GM19463 (cell line): ENCODE measurements around the gene TENM4.

Experiments
- ATAC-seq: cut with Tn5 transposase; IDR thresholded peaks from one replicate; pipeline ENCODE4 v1.9.1; 2021; ENCODE audit warnings: mild to moderate bottlenecking, moderate library complexity; ENCODE audit not compliant: unreplicated experiment

The TENM4 gene

DNA sequence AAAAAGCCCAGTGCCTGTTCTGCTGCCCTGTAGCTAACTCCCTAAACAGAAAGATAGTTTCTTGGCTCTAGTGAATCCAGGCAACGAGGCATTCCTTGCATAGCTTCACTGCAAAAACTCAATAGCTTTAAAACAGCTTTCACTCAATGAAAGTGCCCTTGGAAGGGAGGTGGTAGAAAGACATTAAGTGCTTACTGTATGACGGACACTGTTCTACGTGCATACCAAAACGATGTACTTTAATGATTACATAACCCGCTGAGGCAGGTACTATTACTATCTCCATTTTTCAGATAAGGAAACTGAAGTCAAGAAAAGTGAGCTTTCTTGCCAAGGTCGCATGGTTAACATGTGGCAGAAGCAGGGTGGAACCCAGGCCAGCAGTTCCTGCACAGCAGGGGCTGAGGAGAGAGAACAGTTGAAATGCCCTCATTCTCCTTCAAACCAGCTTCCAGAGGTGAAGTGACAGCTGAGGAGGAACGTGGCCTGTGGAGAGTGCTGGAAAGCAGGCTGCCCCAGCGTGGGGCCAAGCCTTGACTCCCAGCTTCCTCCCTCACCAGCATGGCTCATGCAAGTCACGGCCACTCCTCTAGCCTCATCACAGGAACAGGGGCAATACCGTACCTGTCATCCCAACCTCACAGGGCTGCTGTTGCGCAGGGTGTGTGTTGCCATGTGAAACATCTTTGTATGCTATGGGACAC, 638.6 kb downstream of the TENM4 start:
- no peak for ATAC-seq

- no peak for ATAC-seq
Observed at GRCh38 chr11:78801161-78801884, 639.5 kb downstream of the TENM4 start.

- ATAC-seq = no peak
Observed at GRCh38 chr11:78800756-78801155, 640.1 kb downstream of the TENM4 start.

DNA sequence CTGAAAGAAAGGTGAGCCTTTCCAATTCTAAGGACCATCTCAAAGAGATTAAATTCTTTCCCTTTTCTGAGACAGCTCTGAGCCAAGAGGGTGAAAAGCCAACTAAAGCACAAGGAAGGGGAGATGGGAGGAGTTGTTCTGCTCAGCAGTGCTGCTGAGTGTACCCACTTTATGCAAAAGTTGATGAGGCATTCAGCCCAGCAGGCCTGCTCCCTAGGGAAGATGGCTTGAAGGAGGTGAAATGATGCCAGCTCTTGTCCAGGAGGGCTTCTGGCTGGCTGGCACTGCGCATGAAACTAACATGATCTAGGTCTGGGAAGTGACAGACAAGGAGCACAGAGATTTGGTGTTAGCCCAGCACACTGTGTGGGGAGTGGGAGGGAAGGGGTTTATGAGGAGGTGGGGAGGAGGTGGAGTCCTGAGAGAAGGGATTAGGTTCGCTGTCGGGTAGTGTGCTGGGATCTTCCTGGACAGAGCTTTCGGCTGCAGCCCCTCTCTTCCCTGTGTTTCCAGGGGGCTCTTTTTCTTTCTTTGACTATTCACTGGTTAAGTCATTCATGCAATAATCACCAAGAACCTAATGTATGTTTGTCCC, 640.6 kb downstream of the TENM4 start:
- no peak for ATAC-seq

GRCh38 chr11:78798663-78799062, 642.2 kb downstream of the TENM4 start:
- ATAC-seq = peak; percentile 99

DNA sequence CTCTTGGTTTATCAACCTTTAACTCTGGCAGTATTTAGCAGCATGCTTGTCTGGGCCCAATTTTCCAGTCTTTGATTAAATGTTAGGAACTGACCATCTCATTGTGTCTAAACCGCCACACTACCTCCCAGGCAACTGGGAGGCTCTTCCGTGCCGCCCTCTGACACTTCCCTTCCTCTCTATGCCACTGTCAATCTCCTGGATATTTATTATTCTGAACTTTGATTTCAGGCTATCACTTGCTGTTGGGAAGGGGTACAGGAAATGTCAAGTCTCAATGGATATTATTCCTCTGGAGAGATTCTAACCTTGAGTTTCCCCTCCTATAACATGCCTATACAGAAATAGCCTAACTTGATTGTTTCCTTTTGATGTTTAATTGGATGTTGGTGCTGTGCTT, 643.3 kb downstream of the TENM4 start:
- no peak for ATAC-seq

- no peak for ATAC-seq
Observed at GRCh38 chr11:78796956-78797355, 643.9 kb downstream of the TENM4 start.

DNA sequence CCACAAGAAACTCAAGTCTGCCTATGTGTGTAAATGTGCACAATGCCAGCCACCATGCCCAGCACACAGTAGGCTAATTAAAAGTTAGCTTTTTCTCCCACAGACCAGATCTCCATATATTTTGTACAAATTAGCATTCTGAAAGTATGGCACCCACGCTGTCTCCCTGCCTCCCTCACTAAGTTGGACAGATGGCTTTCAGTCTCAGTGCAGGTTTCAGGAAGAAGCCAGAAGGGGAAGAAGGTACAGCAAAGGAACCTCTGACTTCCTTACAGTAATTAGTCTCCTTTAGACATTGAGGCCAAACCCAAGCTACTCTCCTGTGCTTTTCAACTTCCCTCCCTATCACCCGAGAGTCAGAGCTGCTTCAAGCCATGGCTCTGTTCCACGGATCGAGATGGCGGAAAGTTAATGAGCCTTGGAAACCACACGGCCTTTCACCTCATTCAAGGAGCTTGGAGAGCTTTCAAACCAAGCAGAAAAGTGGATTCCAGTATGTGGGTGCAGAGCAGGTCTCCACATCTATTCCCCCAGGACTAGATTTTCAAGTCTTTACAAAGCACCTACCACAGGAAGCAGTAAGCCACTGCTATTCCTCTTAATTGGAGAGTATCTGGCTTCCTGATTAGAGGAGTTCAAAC, 645.1 kb downstream of the TENM4 start:
- no peak for ATAC-seq

DNA sequence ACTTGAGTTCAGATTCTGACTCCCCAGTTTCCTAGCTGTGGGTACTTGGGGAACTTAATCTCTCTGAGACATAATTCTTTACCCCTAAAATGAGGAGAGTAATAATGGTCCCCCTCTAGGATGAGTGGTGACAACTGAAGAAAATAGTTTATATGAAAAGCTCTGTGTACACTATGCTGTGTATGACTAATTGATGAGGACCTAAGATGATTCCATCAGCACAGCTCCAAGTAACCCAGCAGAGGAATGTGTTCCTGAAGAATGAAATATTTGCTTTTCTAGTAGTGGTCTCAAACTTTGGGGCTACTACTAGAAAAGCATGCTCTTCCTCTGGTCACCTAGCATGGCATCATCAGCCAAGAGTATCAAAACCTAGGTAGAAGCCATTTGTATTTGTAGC, 648.9 kb downstream of the TENM4 start:
- ATAC-seq = no peak

- ATAC-seq = no peak
Observed at GRCh38 chr11:78791254-78791653, 649.6 kb downstream of the TENM4 start.

- no peak for ATAC-seq
Observed at GRCh38 chr11:78790784-78791183, 650.0 kb downstream of the TENM4 start.

DNA sequence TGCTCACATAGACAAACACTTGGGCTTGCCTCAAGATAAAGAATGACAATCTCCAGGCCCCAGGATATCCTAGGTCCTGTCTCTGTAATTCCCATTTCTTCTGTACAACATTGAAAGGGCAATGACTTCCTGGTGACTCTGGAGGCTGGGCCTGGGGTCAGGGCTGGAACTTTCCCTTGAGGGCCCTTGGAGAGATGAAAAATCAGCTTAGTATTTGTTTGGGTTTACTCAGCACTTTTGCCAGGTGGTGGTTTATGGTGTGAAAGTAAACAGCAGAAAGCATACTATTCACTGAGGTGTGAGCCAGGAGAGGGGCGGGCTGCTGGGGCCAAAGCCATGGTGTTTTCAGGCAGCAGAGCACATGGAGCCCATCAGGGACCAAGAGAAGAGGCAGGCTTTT, 651.5 kb downstream of the TENM4 start:
- no peak for ATAC-seq

DNA sequence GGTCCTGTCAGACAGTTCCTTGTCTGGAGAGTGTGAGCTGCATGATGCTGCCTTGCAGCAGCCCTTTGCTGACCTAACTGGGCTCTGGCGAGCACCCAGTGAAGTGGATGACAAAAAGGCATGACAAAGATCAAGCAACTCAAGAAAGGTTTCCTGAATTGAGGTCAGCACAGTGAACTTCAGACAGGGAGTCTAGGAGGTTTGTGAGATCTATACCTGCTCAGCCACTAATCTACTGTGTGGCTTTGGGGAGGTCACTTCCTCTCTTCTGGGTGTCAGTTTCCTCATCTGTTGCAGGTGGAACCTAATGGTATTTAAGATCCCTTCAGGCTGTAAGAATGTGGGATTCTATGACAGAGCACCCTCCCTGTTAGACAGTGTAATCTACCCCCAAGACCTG, 652.3 kb downstream of the TENM4 start:
- no peak for ATAC-seq

GRCh38 chr11:78787696-78788095, 653.1 kb downstream of the TENM4 start:
- no peak for ATAC-seq

- no peak for ATAC-seq
Observed at GRCh38 chr11:78786746-78787145, 654.1 kb downstream of the TENM4 start.

DNA sequence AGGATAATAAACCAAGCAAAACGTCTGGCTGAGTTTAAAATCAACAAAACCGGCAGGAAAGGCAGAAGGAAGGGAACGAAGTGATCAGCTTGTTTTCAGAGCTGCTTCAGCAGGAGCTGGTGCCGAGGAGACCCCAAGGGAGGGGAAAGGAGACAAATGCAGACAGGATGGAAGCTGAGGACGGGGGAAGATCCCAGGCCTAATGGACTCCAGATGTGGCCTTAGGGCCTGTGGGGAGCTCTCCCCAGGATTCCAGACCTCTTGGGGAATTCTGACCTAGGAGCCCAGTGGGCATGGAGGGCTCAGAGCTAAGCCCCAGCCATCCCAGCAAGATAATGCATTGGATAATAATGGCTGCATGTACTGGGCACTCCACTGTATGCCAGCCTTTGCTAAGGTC, 654.7 kb downstream of the TENM4 start:
- ATAC-seq = no peak

GRCh38 chr11:78784321-78785061, 656.3 kb downstream of the TENM4 start:
- no peak for ATAC-seq

DNA sequence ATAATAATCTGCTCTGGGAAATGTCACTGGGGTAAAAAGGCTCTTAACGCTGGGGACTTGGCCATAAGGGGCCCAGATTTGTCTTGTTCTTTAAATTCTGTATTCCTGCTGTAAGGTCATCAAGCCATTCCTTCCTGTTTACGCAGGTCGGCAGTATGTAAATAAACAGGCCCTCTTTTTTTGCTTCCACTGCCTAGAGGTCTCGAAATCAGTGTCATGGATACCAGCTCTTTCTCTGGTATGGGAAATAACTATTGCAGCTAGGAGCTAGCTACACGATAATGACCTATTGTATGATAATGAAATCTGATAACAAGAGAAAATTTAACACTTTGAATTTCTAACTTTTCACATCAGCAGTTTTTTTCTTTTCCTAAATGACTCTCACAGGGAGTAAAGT, 657.0 kb downstream of the TENM4 start:
- ATAC-seq = no peak

GRCh38 chr11:78783301-78783700, 657.5 kb downstream of the TENM4 start:
- ATAC-seq = no peak

- ATAC-seq = no peak
Observed at GRCh38 chr11:78782725-78783124, 658.1 kb downstream of the TENM4 start.

- ATAC-seq = no peak
Observed at GRCh38 chr11:78780889-78781288, 659.9 kb downstream of the TENM4 start.
